Endodermal cell (in vitro differentiated cells): ENCODE measurements around the gene ARHGAP10. TPM values are rescaled to one million over a fixed set of nuclear protein-coding genes. Genes with fewer than 3 reads are reported as not detected.

Source experiments
- DNase-seq: peaks from one replicate; pipeline ENCODE4 v3.0.0-alpha.2; 2017
- H3K27ac ChIP-seq: 2 replicates; pipeline ENCODE4 v1.5.1; 2013; ENCODE audit warnings: mild to moderate bottlenecking, low read depth, low read length, moderate library complexity
- H3K27me3 ChIP-seq: 2 replicates; pipeline ENCODE4 v1.6.1; 2013; ENCODE audit warnings: mild to moderate bottlenecking, low read length, moderate library complexity; ENCODE audit not compliant: insufficient read depth, control insufficient read depth, poor library complexity, severe bottlenecking
- H3K36me3 ChIP-seq: 2 replicates; pipeline ENCODE4 v1.7.0; 2013; ENCODE audit warnings: mild to moderate bottlenecking, low read length, moderate library complexity; ENCODE audit not compliant: control insufficient read depth, insufficient read depth
- H3K4me1 ChIP-seq: one replicate; pipeline ENCODE4 v1.7.0; 2013; ENCODE audit warnings: low read length; ENCODE audit not compliant: control insufficient read depth, insufficient read depth
- H3K4me3 ChIP-seq: 2 replicates; pipeline ENCODE4 v1.5.1; 2013; ENCODE audit warnings: mild to moderate bottlenecking, low read length, moderate library complexity
- H3K9ac ChIP-seq: 2 replicates; pipeline ENCODE4 v1.6.1; 2013; ENCODE audit warnings: mild to moderate bottlenecking, low read length, moderate library complexity; ENCODE audit not compliant: poor library complexity, severe bottlenecking; ENCODE audit errors: extremely low read depth
- H3K9me3 ChIP-seq: 2 replicates; pipeline ENCODE4 v1.6.1; 2013; ENCODE audit warnings: mild to moderate bottlenecking, low read length, moderate library complexity; ENCODE audit not compliant: control insufficient read depth
- H3K27ac Mint-ChIP-seq: 2 replicates; pipeline ENCODE4 v1.8.0; 2020; ENCODE audit warnings: mixed read lengths
- H3K27me3 Mint-ChIP-seq: 2 replicates; pipeline ENCODE4 v1.8.0; 2021; ENCODE audit warnings: mild to moderate bottlenecking, mixed read lengths; ENCODE audit not compliant: insufficient read depth
- H3K36me3 Mint-ChIP-seq: 2 replicates; pipeline ENCODE4 v1.8.0; 2020; ENCODE audit warnings: low read depth, mixed read lengths
- H3K4me1 Mint-ChIP-seq: 2 replicates; pipeline ENCODE4 v1.8.0; 2020; ENCODE audit warnings: mixed read lengths
- H3K4me3 Mint-ChIP-seq: 2 replicates; pipeline ENCODE4 v1.8.0; 2020; ENCODE audit warnings: mild to moderate bottlenecking, moderate library complexity, mixed read lengths
- H3K9me3 Mint-ChIP-seq: 2 replicates; pipeline ENCODE4 v1.8.0; 2020; ENCODE audit warnings: mild to moderate bottlenecking, mixed read lengths
- CTCF ChIP-seq: fragments of 200-600 bp; sonication (generic); conservative IDR thresholded peaks from 2 replicates; pipeline ENCODE4 v1.5.0; 2021; ENCODE audit warnings: antibody characterized with exemption, mild to moderate bottlenecking
- WGBS, 2 experiments: methylation state at CpG; one replicate each; pipeline versions ENCODE4 v1.1.5 to v1.1.7; 2013; ENCODE audit warnings: missing lambda C conversion rate in 2 of 2, mixed read lengths in 1 of 2; ENCODE audit not compliant: insufficient coverage in 1 of 2, insufficient read length in 1 of 2; 5-methylcytosine and 5-hydroxymethylcytosine counted together
- total RNA-seq, 2 donors: library from RNA; stranded (reverse); fragmentation: NEBNext Ultra II Directional in 1 of 2; extraction: Animal tissue kit (Norgen Biotek cat#: 25700) in 1 of 2; gene quantifications; 2 replicates in 1 of 2; 3 replicates in 1 of 2; pipeline ENCODE4 v1.2.1, GENCODE V29; 2021

The ARHGAP10 gene
- total RNA-seq, 2 donors from 2014 or later: 9.1 to 11.8 TPM

DNA sequence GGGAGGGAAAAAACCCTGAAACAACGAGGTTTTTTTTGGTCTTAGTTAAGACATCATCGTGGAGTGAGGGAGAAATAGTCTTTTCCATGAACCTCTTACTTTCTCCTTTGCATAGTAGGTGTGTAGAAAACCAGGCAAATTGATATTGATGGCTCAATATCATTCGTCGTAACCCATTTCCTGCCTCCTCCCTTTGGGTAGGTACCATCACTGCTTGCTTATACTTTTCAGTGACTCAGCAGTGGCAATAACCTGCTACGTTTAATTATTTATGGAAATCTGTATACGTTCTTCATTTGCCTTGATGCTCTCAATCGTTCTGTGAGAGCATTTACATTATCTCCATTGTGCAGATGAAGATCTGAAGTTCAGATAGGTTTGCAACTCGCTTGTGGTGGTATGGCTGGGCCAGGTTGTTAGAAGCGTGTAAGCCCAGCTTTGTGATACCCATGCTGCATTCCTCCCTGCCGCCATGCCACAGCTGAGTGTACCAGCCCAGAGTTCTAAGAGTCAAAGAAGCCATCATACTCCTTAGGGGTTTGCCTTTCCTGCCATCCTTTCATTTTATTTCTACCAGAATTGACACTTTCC, 212.9 kb downstream of the ARHGAP10 start:
- H3K4me3 ChIP-seq: no peak overlapping the region
- peaks cover 3% of the 10 kb centered on the region for H3K4me1 Mint-ChIP-seq
- no peak overlapping the region for H3K27ac ChIP-seq
- WGBS, 2 experiments: 95 to 96% methylated on average over 5 to 10 of the region's 10 CpGs
- peaks cover 6% of the 10 kb centered on the region for H3K9me3 ChIP-seq
- H3K36me3 ChIP-seq: peaks cover 4% of the 10 kb centered on the region
- H3K4me3 Mint-ChIP-seq: no peak overlapping the region
- no peak overlapping the region for H3K9ac ChIP-seq
- H3K27me3 ChIP-seq: no peaks in the 10 kb centered on the region
- H3K4me1 ChIP-seq: no peaks in the 10 kb centered on the region
- H3K27me3 Mint-ChIP-seq: no peaks in the 10 kb centered on the region
- peaks cover 26% of the 10 kb centered on the region for H3K36me3 Mint-ChIP-seq
- no peak overlapping the region for H3K27ac Mint-ChIP-seq
- no peak for DNase-seq
- no peaks in the 10 kb centered on the region for H3K9me3 Mint-ChIP-seq
- TF ChIP-seq CTCF: no peak

DNA sequence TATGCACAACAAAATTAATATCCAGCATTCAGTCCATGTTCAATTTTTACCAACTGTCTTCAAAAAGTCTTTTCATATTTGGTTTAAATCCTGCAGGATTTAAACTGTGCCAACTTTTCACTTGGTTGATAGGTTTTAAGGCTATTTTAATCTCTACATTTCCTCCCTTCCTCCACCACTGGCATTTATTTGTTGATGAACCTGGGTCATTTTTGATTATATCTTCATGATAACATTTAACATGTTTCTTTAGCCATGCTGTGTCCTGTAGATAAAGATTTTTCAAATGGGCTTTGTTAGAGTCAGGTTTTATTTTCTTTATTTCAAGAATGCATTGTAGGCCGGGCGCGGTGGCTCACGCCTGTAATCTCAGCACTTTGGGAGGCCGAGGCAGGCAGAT, 216.4 kb downstream of the ARHGAP10 start:
- WGBS, 2 experiments: 87 to 96% methylated on average over 4 to 5 of the region's 5 CpGs
- peaks cover 6% of the 10 kb centered on the region for H3K9me3 ChIP-seq
- H3K4me1 ChIP-seq: no peaks in the 10 kb centered on the region
- H3K9ac ChIP-seq: no peak overlapping the region
- no peaks in the 10 kb centered on the region for H3K27me3 ChIP-seq
- no peak overlapping the region for H3K4me3 ChIP-seq
- peaks cover 30% of the 10 kb centered on the region for H3K36me3 Mint-ChIP-seq
- H3K27ac ChIP-seq: no peak overlapping the region
- no peak overlapping the region for H3K27ac Mint-ChIP-seq
- no peaks in the 10 kb centered on the region for H3K4me1 Mint-ChIP-seq
- DNase-seq: no peak
- no peak for TF ChIP-seq CTCF
- H3K9me3 Mint-ChIP-seq: peaks cover 2% of the 10 kb centered on the region
- no peak overlapping the region for H3K4me3 Mint-ChIP-seq
- no peaks in the 10 kb centered on the region for H3K27me3 Mint-ChIP-seq
- H3K36me3 ChIP-seq: peaks cover 4% of the 10 kb centered on the region

- Histone ChIP-seq H3K9me3 (peaks cover 6% of the 10 kb centered on the region), H3K4me1 (no peaks in the 10 kb centered on the region), H3K9ac (no peak overlapping the region), H3K4me3 (no peak overlapping the region), H3K27me3 (no peaks in the 10 kb centered on the region), H3K27ac (no peak overlapping the region), H3K36me3 (peaks cover 4% of the 10 kb centered on the region)
- no peak for TF ChIP-seq CTCF
- Mint-ChIP-seq H3K36me3 (peaks cover 27% of the 10 kb centered on the region), H3K27ac (no peak overlapping the region), H3K9me3 (peaks cover 2% of the 10 kb centered on the region), H3K27me3 (no peaks in the 10 kb centered on the region), H3K4me1 (no peaks in the 10 kb centered on the region), H3K4me3 (no peak overlapping the region)
- WGBS, 2 experiments: 100% methylated on average over 1 of the region's 1 CpG; no CpG with 5 or more reads in 1 of the 2 experiments
- DNase-seq: no peak
Measured at GRCh38 chr4:147950261-147950660, 218.4 kb downstream of the ARHGAP10 start.
